WI38 (cell line): ENCODE measurements around the gene SAV1.

Source experiments
- H3K4me3 ChIP-seq: 2 replicates; pipeline ENCODE4 v1.5.1; 2011; ENCODE audit warnings: low read depth, mild to moderate bottlenecking, control low read depth, low read length
- TF ChIP-seq, protein P1 (sequence below): IDR thresholded peaks from 2 replicates; pipeline ENCODE4 v1.5.1; 2012; ENCODE audit warnings: low read depth, mild to moderate bottlenecking, control low read depth, low read length

The SAV1 gene

DNA sequence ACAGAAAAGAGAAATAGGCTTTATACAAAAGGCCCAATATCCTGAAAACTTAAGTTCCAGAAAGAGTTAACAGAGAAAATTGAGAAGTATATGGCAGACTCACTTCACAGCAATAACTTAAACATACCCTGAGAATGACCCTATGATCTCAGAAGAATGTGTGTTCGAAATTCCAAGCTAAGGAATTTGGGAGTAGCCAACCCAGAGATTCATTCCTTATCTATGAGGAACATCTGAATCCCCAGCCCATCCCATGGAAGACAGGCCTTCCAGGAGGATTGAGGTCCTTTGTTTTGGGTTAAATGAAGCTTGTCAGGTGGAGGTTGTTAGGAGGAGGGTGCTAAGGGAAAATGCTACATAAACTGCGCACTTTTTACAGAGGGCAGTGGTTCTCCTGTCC, 7.5 kb upstream of the SAV1 start:
- TF ChIP-seq, protein P1, sequence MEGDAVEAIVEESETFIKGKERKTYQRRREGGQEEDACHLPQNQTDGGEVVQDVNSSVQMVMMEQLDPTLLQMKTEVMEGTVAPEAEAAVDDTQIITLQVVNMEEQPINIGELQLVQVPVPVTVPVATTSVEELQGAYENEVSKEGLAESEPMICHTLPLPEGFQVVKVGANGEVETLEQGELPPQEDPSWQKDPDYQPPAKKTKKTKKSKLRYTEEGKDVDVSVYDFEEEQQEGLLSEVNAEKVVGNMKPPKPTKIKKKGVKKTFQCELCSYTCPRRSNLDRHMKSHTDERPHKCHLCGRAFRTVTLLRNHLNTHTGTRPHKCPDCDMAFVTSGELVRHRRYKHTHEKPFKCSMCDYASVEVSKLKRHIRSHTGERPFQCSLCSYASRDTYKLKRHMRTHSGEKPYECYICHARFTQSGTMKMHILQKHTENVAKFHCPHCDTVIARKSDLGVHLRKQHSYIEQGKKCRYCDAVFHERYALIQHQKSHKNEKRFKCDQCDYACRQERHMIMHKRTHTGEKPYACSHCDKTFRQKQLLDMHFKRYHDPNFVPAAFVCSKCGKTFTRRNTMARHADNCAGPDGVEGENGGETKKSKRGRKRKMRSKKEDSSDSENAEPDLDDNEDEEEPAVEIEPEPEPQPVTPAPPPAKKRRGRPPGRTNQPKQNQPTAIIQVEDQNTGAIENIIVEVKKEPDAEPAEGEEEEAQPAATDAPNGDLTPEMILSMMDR: no peak
- no peak overlapping the region for H3K4me3 ChIP-seq

- H3K4me3 ChIP-seq: no peak overlapping the region
- TF ChIP-seq, protein P1: no peak
These were observed 2.8 kb upstream of the SAV1 start for GRCh38 chr14:50670866-50671256.

- TF ChIP-seq, protein P1: no peak
These were observed 2.2 kb upstream of the SAV1 start for GRCh38 chr14:50670196-50670865.

GRCh38 chr14:50669441-50669986, 1.4 kb upstream of the SAV1 start:
- peak overlapping the region; percentile 91; the same call in 1 of the 2 replicates for H3K4me3 ChIP-seq
- TF ChIP-seq, protein P1: no peak

More at GRCh38 chr14:50670196-50670865, 2.2 kb upstream of the SAV1 start:
- H3K4me3 ChIP-seq: peak overlapping the region; percentile 10; the same call in 1 of the 2 replicates

GRCh38 chr14:50668826-50669143, 679 bp upstream of the SAV1 start:
- TF ChIP-seq, protein P1: no peak
- peak overlapping the region; percentile 91 for H3K4me3 ChIP-seq

GRCh38 chr14:50667684-50667995, 466 bp downstream of the SAV1 start:
- peak overlapping the region; percentile 91 for H3K4me3 ChIP-seq
- TF ChIP-seq, protein P1: no peak

DNA sequence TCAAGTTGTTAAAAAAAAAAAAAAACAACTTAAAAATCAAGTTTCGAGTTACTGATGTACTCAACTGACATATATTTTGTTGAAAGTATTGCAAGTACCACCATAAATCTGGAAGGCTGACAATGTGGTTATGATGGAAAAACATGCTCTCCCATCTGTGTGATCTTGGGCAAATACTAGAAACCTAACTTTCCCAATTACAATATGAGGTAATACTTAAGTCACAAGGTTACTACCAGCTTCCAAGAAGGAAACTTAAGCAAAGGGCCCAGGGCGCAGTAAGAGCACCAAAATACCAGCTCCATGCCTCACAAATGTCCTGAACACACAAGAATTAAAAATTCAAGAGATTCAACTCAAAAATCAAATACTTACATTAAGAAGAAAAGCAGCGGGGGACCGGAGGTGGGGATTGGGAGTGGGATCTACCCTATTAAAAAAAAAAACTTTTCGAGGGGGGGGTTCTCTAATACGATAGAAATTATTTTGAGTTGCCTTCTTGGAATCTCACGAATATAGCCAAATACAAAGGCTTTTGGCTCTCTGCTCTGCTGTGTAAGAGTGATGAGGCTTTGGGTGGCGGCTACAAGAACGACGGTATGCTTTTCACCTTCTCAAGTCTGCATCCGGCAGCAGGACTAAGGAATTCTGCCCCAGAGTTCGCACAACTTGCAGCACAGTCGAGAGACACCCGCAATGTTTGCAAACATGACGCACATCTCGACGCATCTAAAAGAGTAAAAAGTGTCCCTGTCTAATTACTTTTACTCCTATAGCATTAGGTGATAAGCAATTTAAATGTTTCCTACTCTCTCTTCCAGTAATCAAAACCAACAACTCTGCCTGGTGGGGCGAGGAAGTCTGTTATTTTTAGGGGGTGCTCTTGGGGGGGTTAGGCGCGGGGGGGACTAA, 1.1 kb downstream of the SAV1 start:
- TF ChIP-seq, protein P1: no peak
- peak overlapping the region; percentile 91 for H3K4me3 ChIP-seq

DNA sequence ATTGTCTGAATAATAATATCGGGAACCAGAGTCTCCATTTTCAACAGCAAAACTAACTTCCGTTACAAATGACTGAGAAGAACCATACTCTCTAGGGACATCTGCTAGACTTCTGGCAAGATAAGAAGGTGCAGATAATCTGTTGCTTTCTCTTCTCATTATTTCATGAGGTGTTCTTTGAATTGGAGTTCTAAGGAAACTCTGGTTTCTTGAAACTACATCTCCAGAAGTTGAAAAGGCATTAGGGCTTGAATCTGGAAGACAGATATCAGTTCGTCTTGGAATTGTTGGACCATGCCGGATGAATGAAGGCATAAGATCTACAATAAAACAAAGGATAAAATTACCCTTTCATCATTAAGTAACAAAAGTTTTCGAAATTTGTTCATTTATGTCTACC, 2.8 kb downstream of the SAV1 start:
- H3K4me3 ChIP-seq: peak overlapping the region; percentile 91

DNA sequence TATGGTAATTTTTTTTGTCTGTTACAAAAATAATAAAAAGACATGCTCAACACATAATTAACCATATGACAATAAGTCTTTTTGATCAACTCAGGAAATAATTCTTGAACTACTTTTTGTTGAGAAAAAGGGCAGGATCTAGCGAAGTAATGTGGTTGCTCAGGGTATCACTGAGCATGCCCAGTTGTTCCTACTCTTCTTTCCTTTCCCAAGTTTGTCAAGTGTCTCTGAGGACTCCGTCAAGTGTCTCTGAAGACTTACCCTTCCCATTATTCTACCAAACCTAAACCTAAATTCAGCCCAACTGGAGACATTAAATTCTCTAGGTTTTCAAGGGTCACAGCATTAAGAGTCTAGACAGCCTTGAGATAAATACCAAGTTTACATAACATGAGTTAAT, 3.5 kb downstream of the SAV1 start:
- 0 out of 2 replicates have a peak overlapping the region, but pooled peaks have one; percentile 7 for H3K4me3 ChIP-seq
